T47D (cell line): Measurements from ENCODE around the gene MFNG.
"Not testable (repeated sequence)": the region's sequence is repeated elsewhere in the genome, so short reads cannot be mapped to it uniquely, and the experiment has no call there.

Experiments used
- DNase-seq, 2 experiments: peaks; one replicate each; pipeline versions ENCODE4 v3.0.0 to v3.0.0-alpha.2; 2011 to 2012; ENCODE audit warnings: low read depth in 1 of 2, low spot score in 1 of 2
- JUND ChIP-seq: IDR thresholded peaks from 2 replicates; pipeline ENCODE4 v1.6.1; 2012; ENCODE audit warnings: low read depth
- in situ Hi-C: cut with HindIII; loops from 2 replicates; pipeline ENCODE4 v1.10.0; 2016; ENCODE audit warnings: low sequenced_read_pairs, low pct_unique_long_range_greater_than_20kb

The MFNG gene

DNA sequence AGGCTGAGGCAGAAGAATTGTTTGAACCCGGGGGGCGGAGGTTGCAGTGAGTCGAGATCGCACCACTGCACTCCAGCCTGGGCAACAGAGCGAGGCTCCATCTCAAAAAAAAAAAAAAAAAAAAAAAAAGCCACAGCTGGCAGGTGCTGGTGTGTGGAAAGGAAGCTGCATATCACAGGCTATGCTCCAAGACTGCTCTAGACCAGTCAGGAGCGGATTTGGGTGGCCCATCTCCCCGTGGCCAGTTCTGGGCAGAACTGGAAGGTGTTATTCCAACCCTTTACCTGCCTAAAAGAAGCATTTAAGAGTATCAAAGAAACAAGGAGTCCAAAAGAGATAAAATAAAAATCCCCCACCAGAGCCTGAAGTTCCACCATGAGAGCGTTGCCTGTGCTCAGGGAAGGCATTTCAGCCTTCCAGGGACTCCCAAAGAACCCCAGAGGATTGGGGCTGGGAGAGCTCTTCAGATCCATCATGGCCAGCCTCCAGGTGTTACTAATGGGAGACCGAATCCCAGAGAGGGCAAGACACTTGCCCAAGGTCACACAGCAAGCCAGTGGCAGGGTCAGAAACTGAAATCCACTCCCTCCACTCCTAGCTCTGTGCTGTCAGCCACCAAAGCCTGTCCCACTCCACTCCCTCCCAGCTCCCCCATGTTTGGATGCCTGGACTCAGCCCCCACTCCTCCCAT, 14.3 kb downstream of the MFNG start:
- in situ Hi-C loops, result no loop called here

DNA sequence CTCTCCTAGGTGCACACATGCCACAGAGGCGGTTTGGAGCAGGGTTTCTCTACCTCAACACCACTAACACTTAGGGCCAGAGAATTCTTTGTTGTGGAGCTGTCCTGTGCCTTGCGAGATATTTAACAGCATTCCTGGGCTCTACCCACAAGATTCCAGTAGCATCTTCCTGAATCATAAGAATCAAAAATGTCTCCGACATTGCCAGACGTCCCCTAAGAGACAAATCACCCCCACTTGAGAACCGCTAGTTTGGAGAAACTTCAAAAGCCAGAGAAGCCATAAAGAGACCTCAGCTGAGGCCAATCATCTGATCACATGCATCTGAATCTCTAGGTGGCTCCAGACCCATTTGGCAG, 16.1 kb downstream of the MFNG start:
- in situ Hi-C loops, result no loop called here
- DNase-seq, result no peak
- no peak for TF ChIP-seq JUND

More for the DNA sequence above, 14.3 kb downstream of the MFNG start:
- no peak for DNase-seq
- TF ChIP-seq JUND, result no peak

DNA sequence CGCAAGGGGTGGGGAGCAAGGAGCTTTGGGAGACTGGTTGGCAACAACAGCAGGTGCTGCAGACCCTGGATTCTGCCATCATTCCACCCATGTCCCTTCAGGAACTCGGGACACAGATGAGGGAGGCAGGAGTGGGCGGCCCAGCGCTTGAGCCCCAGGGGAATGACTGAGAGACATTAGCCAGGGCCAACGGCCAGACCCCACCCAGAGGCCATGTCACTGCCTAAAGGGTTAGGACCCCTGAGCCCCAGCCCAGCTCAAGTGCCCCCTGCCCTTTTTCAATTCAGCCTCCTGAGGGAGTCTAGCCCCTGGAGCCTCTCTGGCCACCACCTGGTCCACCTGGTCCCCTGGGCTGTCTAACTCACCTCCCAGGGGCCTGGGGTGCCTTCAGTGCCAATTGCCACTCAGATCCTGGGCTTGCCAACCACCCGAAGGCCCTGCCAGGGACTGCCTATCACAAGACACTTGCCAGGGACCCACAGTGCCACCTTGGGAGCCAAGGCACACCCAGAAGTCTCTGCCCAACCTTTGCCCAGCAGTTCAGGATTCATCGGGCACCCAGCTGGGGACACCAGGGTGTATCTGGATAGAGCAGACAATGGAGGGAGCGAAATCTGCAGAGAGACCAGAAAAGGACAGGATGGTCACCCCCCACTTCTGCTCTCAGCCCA, 16.6 kb downstream of the MFNG start:
- DNase-seq, result no peak
- in situ Hi-C loops, result no loop called here
- no peak for TF ChIP-seq JUND

DNA sequence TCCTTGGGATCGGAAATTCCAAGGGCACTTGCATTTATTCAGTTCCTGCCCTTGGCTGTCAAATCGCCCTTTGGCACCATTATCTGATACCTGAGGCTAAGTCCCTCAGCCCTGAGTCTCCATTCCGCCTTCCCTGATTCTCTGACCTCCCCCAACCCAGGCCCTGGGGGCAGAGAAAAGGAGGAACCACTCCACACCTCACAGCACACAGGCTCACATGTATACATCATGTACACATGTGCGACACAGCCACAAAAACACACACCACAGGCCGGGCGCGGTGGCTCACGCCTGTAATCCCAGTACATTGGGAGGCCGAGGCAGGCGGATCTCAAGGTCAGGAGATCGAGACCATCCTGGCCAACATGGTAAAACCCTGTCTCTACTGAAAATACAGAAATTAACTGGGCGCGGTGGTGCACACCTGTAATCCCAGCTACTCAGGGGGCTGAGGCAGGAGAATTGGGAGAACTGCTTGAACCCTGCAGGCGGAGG, 17.9 kb downstream of the MFNG start:
- DNase-seq, in situ Hi-C loops: not testable (repeated sequence)

DNA sequence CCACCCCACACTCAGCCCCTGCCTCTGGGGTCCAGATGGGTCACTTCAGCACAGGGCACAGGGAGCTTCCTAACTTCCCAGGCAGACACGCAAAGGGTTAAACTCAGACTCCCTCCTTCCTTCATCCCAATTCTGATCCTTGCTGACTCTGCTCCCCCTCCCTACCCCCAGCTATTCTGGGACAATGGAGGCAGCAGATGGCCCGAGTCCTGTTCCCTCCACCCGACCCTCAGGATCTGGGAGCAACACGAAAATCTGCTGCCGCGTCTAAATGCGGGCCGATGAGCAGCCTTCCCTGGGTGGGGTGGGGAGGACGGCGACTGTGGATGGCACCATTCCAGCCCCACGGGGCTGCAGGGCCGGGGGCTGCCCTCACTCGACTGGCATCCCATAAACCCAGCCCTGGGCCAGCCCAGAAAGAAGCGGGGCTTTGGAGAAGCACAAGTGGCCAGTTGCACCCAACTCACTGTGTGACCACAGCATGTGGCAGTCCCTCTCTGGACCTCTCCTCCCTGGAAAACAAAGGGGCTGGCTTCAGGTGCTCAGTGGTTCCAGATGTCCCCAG, 18.7 kb downstream of the MFNG start:
- TF ChIP-seq JUND, result no peak
- in situ Hi-C loops, result no loop called here
- no peak for DNase-seq

DNA sequence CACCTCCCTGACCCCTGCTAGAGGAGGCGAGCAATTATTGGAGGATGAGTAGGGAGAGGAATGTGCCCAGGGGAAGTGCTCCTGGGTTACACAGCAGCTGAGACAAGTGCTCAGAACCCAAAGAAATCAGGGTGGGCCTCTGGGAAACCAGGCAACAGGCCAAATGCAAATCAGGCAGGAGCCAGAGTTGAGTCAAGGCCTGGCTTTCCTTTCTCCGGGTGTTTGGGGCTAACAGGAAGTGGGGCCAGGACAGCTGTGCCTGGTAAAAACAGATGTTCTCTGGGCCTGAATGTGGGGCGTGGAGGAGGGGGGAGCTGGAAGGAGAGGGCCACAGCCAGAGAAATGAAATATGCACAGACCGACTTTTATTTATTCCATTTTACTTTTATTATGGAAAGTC, 22.0 kb downstream of the MFNG start:
- in situ Hi-C loops, result no loop called here

DNA sequence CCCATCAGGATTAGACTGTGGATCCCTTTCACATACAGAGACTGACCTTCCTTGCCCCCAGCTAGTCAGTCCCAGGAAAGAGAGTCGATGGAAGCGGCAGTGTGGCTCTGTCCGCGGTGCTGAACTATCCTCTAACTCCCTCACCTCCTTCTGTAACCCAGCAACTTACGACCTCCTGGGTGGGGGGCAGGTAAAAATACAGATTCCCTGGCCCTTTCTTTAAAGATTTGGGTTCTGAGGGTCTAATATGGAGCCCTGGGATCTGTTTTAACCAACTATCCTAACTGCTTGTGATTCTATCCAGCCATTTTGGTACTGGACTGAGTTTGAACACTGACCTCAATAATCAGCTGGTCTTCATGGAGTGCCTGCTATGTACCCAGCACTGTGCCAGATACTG, 23.2 kb downstream of the MFNG start:
- peak in 1 of 2 experiments; percentile 60 for DNase-seq
- in situ Hi-C loops, result no loop called here
- no peak for TF ChIP-seq JUND

More for the DNA sequence above, 22.0 kb downstream of the MFNG start:
- no peak for TF ChIP-seq JUND
- no peak for DNase-seq

DNA sequence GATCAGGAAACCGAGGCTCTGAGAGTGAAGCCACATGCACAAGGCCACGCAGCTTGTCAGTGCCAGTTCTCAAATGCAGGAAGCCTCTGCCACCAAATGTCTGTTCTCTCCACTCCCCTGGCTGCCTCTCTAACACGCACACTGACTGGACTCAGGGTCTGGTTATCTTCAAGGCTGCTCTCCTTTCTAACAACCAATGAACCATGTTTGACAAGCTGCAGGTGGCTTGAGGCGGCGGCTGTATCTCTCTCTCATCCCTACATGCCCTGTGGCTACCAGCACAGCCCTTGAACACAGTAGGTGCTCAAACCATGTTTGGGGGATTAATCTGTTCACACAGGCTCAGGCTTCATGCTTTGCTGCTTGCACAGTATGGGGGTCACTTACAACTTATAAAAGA, 23.7 kb downstream of the MFNG start:
- no peak for TF ChIP-seq JUND
- DNase-seq, result no peak
- in situ Hi-C loops, result no loop called here

DNA sequence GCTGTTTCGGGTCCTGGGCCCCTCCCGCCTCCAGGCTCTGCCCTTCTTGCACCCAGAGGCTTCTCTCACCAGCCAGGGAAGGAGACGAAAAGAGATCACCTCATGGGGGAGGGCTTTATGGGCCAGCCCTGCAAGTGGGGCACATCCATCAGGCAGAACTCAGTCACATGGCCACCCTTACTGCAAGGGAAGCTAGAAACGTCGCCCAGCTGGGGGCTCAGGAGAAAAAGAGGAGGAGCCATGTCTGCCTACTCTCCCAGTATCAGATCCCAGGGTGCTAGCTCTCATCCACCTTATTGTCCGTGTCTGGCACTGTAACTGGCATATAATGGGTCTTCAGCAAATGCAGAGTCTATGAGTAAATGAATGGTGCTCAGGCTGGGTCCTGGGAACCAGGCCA, 24.2 kb downstream of the MFNG start:
- in situ Hi-C loops, result no loop called here
- no peak for TF ChIP-seq JUND
- no peak for DNase-seq

DNA sequence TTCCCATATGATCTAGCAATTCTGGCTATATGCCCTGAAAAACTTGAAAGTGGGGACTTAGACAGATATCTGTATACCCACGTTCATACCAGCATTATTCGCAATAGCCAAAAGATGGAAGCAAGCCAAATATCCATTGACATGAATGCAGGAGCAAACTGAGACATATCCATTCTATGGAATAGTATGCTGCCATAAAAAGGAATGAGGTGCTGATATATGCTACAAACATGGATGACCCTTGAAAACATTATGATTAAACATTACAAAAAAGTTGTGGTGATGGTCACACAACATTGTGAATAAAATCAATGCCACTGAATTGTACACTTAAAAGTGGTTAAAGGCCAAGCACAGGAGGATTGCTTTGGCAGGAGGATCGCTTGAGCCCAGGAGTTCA, 25.5 kb downstream of the MFNG start:
- in situ Hi-C loops, result no loop called here
- no peak for DNase-seq
- TF ChIP-seq JUND, result no peak

DNA sequence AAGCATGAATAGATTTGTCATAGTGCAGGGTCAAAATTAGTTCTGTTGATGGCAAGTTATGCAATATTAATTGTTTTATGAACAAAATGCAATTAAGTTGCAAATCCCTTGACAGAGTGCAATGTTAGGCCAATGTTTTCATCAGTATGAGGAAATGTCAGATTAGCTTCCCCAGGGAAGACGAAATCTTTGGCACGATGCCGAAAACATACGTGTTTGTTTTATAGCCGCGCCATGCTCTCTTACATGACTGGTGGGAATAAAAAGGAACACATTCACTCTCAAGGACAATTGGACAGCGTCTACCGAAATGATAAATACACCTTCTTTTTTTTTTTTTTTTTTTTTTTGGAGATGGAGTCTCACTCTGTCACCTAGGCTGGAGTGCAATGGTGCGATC, 27.0 kb downstream of the MFNG start:
- DNase-seq, result no peak
- in situ Hi-C loops, result no loop called here
- TF ChIP-seq JUND, result no peak

DNA sequence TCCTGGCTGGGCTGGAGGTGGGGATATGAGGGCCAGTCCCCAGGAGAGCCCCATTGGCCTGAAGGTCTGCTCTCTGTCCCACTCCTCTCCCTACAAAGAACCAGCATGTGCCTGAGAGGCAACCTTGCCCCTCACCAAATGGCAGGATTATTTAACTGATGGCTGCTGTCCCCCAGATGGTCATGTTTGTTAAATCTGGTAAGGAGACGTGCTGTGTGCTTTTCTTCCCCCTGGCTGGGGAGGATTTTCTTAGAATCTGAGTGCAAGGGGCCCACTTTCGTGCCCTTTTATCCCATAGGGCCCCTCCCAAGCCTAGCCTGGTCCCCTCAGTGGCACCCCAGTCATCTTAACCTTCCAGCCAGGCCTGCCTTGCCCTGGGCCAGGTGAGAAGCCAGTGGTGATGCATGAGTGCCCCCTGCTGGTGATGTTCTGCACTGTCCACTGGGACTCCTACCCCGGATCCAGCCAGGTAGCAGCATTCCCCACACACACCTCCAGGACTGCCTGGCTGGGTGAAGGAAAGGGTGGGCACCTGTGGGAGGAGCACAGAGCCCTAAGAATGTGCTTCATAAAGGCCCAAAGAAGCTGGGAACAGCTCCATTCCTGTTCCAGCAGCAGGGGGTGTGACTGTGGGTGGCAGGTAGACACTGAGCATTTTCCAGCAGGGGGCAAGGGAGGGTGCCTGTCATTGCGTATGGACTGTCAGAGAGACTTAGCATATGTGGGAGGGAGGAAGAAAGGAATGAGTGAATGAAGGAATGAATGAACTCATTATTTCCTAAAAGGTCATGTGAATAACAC, 28.9 kb downstream of the MFNG start:
- no peak for TF ChIP-seq JUND
- in situ Hi-C loops, result no loop called here
- DNase-seq, result peak; percentile 48 to 74

DNA sequence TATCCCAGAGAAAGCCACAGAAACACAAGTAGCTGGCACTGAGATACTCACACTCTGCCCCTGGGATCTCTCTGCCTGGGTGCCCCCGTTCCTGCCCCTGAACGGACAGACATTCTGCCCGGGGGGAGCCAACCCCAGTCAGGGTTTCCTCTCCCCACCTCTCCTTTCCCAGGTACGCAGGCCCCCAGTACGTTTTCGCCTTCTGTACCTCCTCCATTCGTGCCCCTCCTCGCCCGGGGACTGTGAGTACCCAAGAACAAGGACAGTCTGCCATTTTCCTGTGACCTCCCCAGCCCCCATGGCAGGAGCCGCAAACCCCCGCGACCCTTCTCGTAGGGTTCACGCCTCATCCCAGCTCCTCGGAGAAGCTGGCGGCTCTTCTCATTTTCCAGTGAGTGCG, 29.8 kb downstream of the MFNG start:
- in situ Hi-C loops, result no loop called here
- no peak for DNase-seq

More for the DNA sequence above, 29.8 kb downstream of the MFNG start:
- TF ChIP-seq JUND, result no peak
